Measurements from ENCODE around the gene SASS6. TPM values are rescaled to one million over a fixed set of nuclear protein-coding genes. Genes with fewer than 3 reads are reported as not detected.

The SASS6 gene
- total RNA-seq, 1 donor from 2014 or later = 11.1 TPM

DNA sequence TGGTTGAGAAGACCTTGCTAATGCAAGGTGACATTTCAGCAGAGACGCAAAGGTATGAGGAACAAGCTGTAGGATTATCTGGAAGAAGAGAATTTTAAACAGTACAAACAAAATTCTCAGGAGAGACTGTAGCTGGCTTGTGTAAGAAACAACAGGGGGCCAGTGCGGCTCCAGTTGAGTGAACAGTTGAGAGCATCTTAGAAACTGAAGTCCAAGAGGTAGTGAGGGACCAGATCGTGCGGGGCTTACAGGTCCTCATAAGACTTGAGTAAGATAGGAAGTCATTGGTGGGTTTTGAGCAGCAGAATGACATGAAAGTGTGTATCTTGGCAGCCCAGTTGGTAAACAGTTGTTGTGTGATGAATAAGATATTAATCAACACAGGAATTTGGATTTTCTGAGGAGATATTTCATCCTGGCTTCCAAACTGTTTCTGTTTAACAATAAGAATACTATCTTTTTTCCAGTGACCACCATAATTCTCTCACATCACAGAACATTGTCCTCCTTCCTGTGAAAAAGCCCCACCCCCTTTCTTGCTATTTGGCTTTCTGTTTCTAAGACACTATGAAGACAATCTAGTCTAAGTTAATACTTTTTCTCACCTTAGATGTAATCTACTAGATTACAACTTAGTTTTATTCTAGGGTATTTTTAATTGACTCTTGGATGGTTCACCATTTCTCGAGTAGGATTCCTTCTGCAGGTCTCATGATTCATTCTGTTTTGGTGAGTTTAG, 62.4 kb downstream of the SASS6 start:
- H3K36me3 Mint-ChIP-seq (ENCODE audit: insufficient read depth) = peaks cover 32% of the 10 kb centered on the region
- H3K4me3 Mint-ChIP-seq (ENCODE audit: low read depth) = no peak overlapping the region

DNA sequence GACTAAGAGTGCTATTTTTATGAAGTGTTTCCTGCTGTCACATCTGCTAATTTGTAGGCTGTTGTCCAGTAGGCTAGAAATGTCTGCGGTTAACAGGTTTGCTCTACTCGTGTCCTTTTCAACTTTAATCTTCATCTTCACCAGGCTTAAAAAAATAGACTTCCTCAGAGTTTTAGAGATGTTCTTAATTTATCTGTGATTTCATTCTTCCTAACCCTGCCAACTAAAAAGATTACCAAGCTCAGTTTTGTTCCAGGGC, 66.8 kb downstream of the SASS6 start:
- Mint-ChIP-seq H3K9me3 (ENCODE audit: low read depth) (no peaks in the 10 kb centered on the region), H3K36me3 (ENCODE audit: insufficient read depth) (peaks cover 34% of the 10 kb centered on the region), H3K4me3 (ENCODE audit: low read depth) (no peak overlapping the region), H3K4me1 (ENCODE audit: low read depth) (no peaks in the 10 kb centered on the region), H3K27ac (peak overlapping the region; percentile 7), H3K27me3 (no peaks in the 10 kb centered on the region)
- TF ChIP-seq, protein P1, sequence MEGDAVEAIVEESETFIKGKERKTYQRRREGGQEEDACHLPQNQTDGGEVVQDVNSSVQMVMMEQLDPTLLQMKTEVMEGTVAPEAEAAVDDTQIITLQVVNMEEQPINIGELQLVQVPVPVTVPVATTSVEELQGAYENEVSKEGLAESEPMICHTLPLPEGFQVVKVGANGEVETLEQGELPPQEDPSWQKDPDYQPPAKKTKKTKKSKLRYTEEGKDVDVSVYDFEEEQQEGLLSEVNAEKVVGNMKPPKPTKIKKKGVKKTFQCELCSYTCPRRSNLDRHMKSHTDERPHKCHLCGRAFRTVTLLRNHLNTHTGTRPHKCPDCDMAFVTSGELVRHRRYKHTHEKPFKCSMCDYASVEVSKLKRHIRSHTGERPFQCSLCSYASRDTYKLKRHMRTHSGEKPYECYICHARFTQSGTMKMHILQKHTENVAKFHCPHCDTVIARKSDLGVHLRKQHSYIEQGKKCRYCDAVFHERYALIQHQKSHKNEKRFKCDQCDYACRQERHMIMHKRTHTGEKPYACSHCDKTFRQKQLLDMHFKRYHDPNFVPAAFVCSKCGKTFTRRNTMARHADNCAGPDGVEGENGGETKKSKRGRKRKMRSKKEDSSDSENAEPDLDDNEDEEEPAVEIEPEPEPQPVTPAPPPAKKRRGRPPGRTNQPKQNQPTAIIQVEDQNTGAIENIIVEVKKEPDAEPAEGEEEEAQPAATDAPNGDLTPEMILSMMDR (IDR thresholded peaks at IDR 0.05; ENCODE audit: unreplicated experiment) = no peak
- DNase-seq (ENCODE audit: low spot score, unreplicated experiment) = no peak

More for the DNA sequence above, 62.4 kb downstream of the SASS6 start:
- H3K4me1 Mint-ChIP-seq (ENCODE audit: low read depth) = no peaks in the 10 kb centered on the region
- H3K27ac Mint-ChIP-seq = peak overlapping the region; percentile 69
- TF ChIP-seq, protein P1 (IDR thresholded peaks at IDR 0.05; ENCODE audit: unreplicated experiment) = no peak
- DNase-seq (ENCODE audit: low spot score, unreplicated experiment) = no peak
- no peaks in the 10 kb centered on the region for H3K9me3 Mint-ChIP-seq (ENCODE audit: low read depth)
- no peaks in the 10 kb centered on the region for H3K27me3 Mint-ChIP-seq

DNA sequence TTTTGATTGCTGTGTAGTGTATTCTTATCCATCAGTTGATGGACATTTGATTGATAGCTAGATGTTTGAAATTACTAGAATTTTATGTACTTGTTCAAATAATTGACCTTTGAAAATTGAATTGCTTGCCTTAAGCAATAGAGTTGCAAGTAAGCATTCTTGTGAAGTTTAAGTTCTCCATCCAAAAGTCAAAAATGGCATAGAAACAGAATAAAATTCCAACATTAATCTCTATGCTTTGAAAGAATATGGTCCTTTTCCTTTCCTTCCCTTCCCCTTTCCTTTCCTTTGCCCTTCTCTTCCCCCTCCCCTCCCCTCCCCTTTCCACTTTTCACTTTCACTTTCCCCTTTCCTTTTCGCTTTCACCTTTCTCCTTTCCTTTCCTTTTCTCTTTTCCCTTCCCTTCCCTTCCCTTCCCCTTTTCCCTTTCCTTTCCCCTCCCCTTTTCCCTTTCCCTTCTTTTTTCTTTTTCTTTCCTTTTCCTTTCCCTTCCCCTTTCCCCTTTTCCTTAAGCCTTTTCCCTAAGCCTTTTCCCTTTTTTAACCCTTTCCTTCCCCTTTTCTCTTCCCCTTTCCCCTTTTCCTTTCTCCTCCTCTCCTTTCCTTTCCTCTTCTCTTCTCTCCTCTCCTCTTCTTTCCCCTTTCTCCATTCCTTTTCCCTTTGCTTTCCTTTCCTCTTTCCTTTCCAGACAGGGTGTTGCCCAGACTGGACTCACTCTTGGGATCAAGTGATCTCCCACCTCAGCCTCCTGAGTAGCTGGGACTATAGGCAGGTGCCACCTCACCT, 67.4 kb downstream of the SASS6 start:
- no peak overlapping the region for H3K27ac Mint-ChIP-seq
- H3K36me3 Mint-ChIP-seq (ENCODE audit: insufficient read depth) = peaks cover 36% of the 10 kb centered on the region
- H3K9me3 Mint-ChIP-seq (ENCODE audit: low read depth) = no peaks in the 10 kb centered on the region
- no peak for DNase-seq (ENCODE audit: low spot score, unreplicated experiment)
- TF ChIP-seq, protein P1 (IDR thresholded peaks at IDR 0.05; ENCODE audit: unreplicated experiment) = no peak
- no peak overlapping the region for H3K4me3 Mint-ChIP-seq (ENCODE audit: low read depth)
- no peaks in the 10 kb centered on the region for H3K27me3 Mint-ChIP-seq
- H3K4me1 Mint-ChIP-seq (ENCODE audit: low read depth) = no peaks in the 10 kb centered on the region

DNA sequence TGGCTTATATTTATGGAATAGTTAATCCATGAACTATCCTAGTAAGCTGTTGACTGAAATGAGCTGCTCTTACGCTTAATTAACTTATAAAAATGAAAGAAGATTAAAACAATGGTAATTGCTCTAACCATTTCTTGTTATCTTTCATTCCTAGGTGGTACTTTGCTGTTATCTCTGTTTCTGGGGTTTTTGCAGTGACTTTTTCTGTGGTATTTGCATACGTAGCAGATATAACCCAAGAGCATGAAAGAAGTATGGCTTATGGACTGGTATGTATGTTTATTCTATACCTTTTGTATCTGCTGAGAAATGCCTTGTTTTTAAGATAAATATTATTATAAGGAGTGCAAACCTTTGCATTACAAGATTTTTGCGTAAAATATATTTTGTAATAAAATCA, 71.0 kb downstream of the SASS6 start:
- TF ChIP-seq, protein P1 (IDR thresholded peaks at IDR 0.05; ENCODE audit: unreplicated experiment) = no peak
- H3K27me3 Mint-ChIP-seq = no peaks in the 10 kb centered on the region
- peaks cover 23% of the 10 kb centered on the region for H3K36me3 Mint-ChIP-seq (ENCODE audit: insufficient read depth)
- no peak for DNase-seq (ENCODE audit: low spot score, unreplicated experiment)
- no peak overlapping the region for H3K4me3 Mint-ChIP-seq (ENCODE audit: low read depth)
- H3K27ac Mint-ChIP-seq = no peak overlapping the region
- H3K4me1 Mint-ChIP-seq (ENCODE audit: low read depth) = no peaks in the 10 kb centered on the region
- no peaks in the 10 kb centered on the region for H3K9me3 Mint-ChIP-seq (ENCODE audit: low read depth)

DNA sequence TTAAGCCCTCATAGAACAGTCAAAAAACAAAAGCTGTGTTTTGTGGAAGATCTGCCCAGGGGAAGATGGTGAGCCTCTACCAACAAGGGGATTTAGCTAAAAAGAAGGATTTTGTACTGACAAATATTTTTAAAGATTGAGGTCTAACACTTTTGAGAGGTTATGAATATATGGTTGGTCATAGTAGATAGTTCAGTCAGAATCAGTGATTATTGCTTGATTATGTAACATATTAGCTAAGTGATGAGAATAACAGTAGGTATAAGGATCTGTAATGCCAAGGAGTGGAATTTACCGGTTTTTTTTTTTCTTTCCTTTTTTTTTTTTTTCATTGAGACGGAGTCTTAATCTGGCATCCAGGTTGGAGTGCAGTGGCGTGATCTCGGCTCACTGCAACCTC, 79.0 kb downstream of the SASS6 start:
- Mint-ChIP-seq H3K27me3 (no peaks in the 10 kb centered on the region), H3K9me3 (ENCODE audit: low read depth) (no peaks in the 10 kb centered on the region), H3K36me3 (ENCODE audit: insufficient read depth) (peaks cover 18% of the 10 kb centered on the region), H3K4me3 (ENCODE audit: low read depth) (no peak overlapping the region), H3K27ac (no peak overlapping the region), H3K4me1 (ENCODE audit: low read depth) (peaks cover 9% of the 10 kb centered on the region)
- TF ChIP-seq, protein P1 (IDR thresholded peaks at IDR 0.05; ENCODE audit: unreplicated experiment) = no peak
- no peak for DNase-seq (ENCODE audit: low spot score, unreplicated experiment)

Data from progenitor cell of endocrine pancreas (in vitro differentiated cells).